IPS-11a (cell line): ENCODE measurements around the gene LBP.
"Not testable (repeated sequence)": the region's sequence is repeated elsewhere in the genome, so short reads cannot be mapped to it uniquely, and the experiment has no call there.

Experiments
- H3K4me3 ChIP-seq: one replicate; pipeline ENCODE4 v1.5.1; 2013; ENCODE audit warnings: low read depth, low read length, control low read depth

Gene LBP

GRCh38 chr20:38320221-38320620, 26.1 kb upstream of the LBP start:
- no peak overlapping the region for H3K4me3 ChIP-seq

GRCh38 chr20:38321959-38322598, 24.2 kb upstream of the LBP start:
- H3K4me3 ChIP-seq, result no peak overlapping the region

- H3K4me3 ChIP-seq, result no peak overlapping the region
Measured at GRCh38 chr20:38324159-38324558, 22.1 kb upstream of the LBP start.

GRCh38 chr20:38325167-38325566, 21.1 kb upstream of the LBP start:
- no peak overlapping the region for H3K4me3 ChIP-seq

GRCh38 chr20:38325905-38326304, 20.4 kb upstream of the LBP start:
- no peak overlapping the region for H3K4me3 ChIP-seq

- no peak overlapping the region for H3K4me3 ChIP-seq
Measured at GRCh38 chr20:38326309-38326708, 20.0 kb upstream of the LBP start.

- no peak overlapping the region for H3K4me3 ChIP-seq
Measured at GRCh38 chr20:38330638-38331037, 15.6 kb upstream of the LBP start.

GRCh38 chr20:38331245-38331644, 15.0 kb upstream of the LBP start:
- no peak overlapping the region for H3K4me3 ChIP-seq

- no peak overlapping the region for H3K4me3 ChIP-seq
Measured at GRCh38 chr20:38331814-38332213, 14.5 kb upstream of the LBP start.

- H3K4me3 ChIP-seq, result no peak overlapping the region
Measured at GRCh38 chr20:38334016-38334415, 12.3 kb upstream of the LBP start.

GRCh38 chr20:38336726-38337125, 9.6 kb upstream of the LBP start:
- H3K4me3 ChIP-seq, result no peak overlapping the region

- no peak overlapping the region for H3K4me3 ChIP-seq
Measured at GRCh38 chr20:38337561-38338140, 8.6 kb upstream of the LBP start.

- H3K4me3 ChIP-seq, result no peak overlapping the region
Measured at GRCh38 chr20:38338849-38339520, 7.3 kb upstream of the LBP start.

GRCh38 chr20:38339521-38339896, 6.8 kb upstream of the LBP start:
- H3K4me3 ChIP-seq, result not testable (repeated sequence)

- H3K4me3 ChIP-seq, result no peak overlapping the region
Measured at GRCh38 chr20:38339997-38340396, 6.3 kb upstream of the LBP start.

GRCh38 chr20:38340693-38341092, 5.6 kb upstream of the LBP start:
- H3K4me3 ChIP-seq, result no peak overlapping the region

GRCh38 chr20:38342216-38342615, 4.1 kb upstream of the LBP start:
- H3K4me3 ChIP-seq, result no peak overlapping the region

- no peak overlapping the region for H3K4me3 ChIP-seq
Measured at GRCh38 chr20:38342713-38343310, 3.5 kb upstream of the LBP start.

GRCh38 chr20:38343311-38344106, 2.8 kb upstream of the LBP start:
- H3K4me3 ChIP-seq, result no peak overlapping the region

- H3K4me3 ChIP-seq, result no peak overlapping the region
Measured at GRCh38 chr20:38344107-38344701, 2.1 kb upstream of the LBP start.

GRCh38 chr20:38345643-38346042, 639 bp upstream of the LBP start:
- H3K4me3 ChIP-seq, result no peak overlapping the region
